ENCODE results near the gene AOC2. TPM values are rescaled to one million over a fixed set of nuclear protein-coding genes. Genes with fewer than 3 reads are reported as not detected.

Gene AOC2
- polyA plus RNA-seq, 1 donor (not counting 4 experiments of a cell fraction or from before 2014, with no cell fraction given) = 0.94 TPM

GRCh38 chr17:42827472-42827871, 16.9 kb upstream of the AOC2 start:
- H2AFZ ChIP-seq (ENCODE audit: control insufficient read depth, low read length) = no peak overlapping the region
- no peaks in the 10 kb centered on the region for H3K9me1 ChIP-seq (ENCODE audit: control insufficient read depth, extremely low read depth, insufficient read depth, low read length)
- dilution Hi-C loops (cut with MboI; ENCODE audit: extremely low pct_ligation_motif_present, low sequenced_read_pairs) = loop anchor here (25.0 kb wide), 1 partner anchor 110 kb away; no protein-coding TSS in a partner anchor
- DNase-seq (ENCODE audit: low read depth, low spot score) = no peak
- H3K36me3 ChIP-seq (ENCODE audit: control insufficient read depth in 2 of 2, extremely low read depth in 1 of 2, insufficient read depth in 2 of 2, low read length in 2 of 2) = no peaks in the 10 kb centered on the region
- peaks cover 15% of the 10 kb centered on the region for H3K79me2 ChIP-seq (ENCODE audit: control insufficient read depth, insufficient read depth, low read length)
- no peak overlapping the region for H3K9ac ChIP-seq (ENCODE audit: control insufficient read depth, extremely low read depth, insufficient read depth, low read length)
- no peak for FAIRE-seq
- H4K20me1 ChIP-seq (ENCODE audit: control insufficient read depth, extremely low read depth, insufficient read depth, low read length) = no peaks in the 10 kb centered on the region
- no peak overlapping the region for H3K4me2 ChIP-seq (ENCODE audit: control insufficient read depth, extremely low read depth, insufficient read depth, low read depth, low read length)
- H3K9me3 ChIP-seq (ENCODE audit: control insufficient read depth, low read depth, low read length) = no peaks in the 10 kb centered on the region
- H3K4me1 ChIP-seq (ENCODE audit: control insufficient read depth, extremely low read depth, insufficient read depth, low read length) = peaks cover 12% of the 10 kb centered on the region
- TF ChIP-seq EZH2 (IDR thresholded peaks at IDR 0.05; ENCODE audit: low read length) = no peak
- TF ChIP-seq, protein P1, sequence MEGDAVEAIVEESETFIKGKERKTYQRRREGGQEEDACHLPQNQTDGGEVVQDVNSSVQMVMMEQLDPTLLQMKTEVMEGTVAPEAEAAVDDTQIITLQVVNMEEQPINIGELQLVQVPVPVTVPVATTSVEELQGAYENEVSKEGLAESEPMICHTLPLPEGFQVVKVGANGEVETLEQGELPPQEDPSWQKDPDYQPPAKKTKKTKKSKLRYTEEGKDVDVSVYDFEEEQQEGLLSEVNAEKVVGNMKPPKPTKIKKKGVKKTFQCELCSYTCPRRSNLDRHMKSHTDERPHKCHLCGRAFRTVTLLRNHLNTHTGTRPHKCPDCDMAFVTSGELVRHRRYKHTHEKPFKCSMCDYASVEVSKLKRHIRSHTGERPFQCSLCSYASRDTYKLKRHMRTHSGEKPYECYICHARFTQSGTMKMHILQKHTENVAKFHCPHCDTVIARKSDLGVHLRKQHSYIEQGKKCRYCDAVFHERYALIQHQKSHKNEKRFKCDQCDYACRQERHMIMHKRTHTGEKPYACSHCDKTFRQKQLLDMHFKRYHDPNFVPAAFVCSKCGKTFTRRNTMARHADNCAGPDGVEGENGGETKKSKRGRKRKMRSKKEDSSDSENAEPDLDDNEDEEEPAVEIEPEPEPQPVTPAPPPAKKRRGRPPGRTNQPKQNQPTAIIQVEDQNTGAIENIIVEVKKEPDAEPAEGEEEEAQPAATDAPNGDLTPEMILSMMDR (optimal IDR thresholded peaks at IDR 0.05 in 1 of 3, IDR thresholded peaks at IDR 0.05 in 1 of 3, conservative IDR thresholded peaks at IDR 0.05 in 1 of 3; ENCODE audit: extremely low read depth in 1 of 3, insufficient read depth in 2 of 3, low read length in 3 of 3) = no peak
- no peak overlapping the region for H3K27ac ChIP-seq (ENCODE audit: control insufficient read depth, insufficient read depth, low read length)
- H3K27me3 ChIP-seq (ENCODE audit: control insufficient read depth, extremely low read depth, insufficient read depth, low read length) = no peaks in the 10 kb centered on the region
- H3K4me3 ChIP-seq (ENCODE audit: control insufficient read depth in 2 of 3, extremely low read depth in 1 of 3, insufficient read depth in 2 of 3, low read depth in 1 of 3, low read length in 3 of 3) = no peak overlapping the region

GRCh38 chr17:42830971-42831370, 13.4 kb upstream of the AOC2 start:
- Histone ChIP-seq H4K20me1 (ENCODE audit: control insufficient read depth, extremely low read depth, insufficient read depth, low read length) (no peaks in the 10 kb centered on the region), H3K4me3 (ENCODE audit: control insufficient read depth in 2 of 3, extremely low read depth in 1 of 3, insufficient read depth in 2 of 3, low read depth in 1 of 3, low read length in 3 of 3) (no peak overlapping the region), H3K79me2 (ENCODE audit: control insufficient read depth, insufficient read depth, low read length) (peaks cover 29% of the 10 kb centered on the region), H3K4me1 (ENCODE audit: control insufficient read depth, extremely low read depth, insufficient read depth, low read length) (peaks cover 19% of the 10 kb centered on the region), H3K9ac (ENCODE audit: control insufficient read depth, extremely low read depth, insufficient read depth, low read length) (no peak overlapping the region), H3K36me3 (ENCODE audit: control insufficient read depth in 2 of 2, extremely low read depth in 1 of 2, insufficient read depth in 2 of 2, low read length in 2 of 2) (peaks cover 3 to 8% of the 10 kb centered on the region in 2 experiments), H3K27ac (ENCODE audit: control insufficient read depth, insufficient read depth, low read length) (no peak overlapping the region), H3K9me3 (ENCODE audit: control insufficient read depth, low read depth, low read length) (no peaks in the 10 kb centered on the region), H2AFZ (ENCODE audit: control insufficient read depth, low read length) (no peak overlapping the region), H3K9me1 (ENCODE audit: control insufficient read depth, extremely low read depth, insufficient read depth, low read length) (no peaks in the 10 kb centered on the region), H3K4me2 (ENCODE audit: control insufficient read depth, extremely low read depth, insufficient read depth, low read depth, low read length) (no peak overlapping the region), H3K27me3 (ENCODE audit: control insufficient read depth, extremely low read depth, insufficient read depth, low read length) (no peaks in the 10 kb centered on the region)
- dilution Hi-C loops (cut with MboI; ENCODE audit: extremely low pct_ligation_motif_present, low sequenced_read_pairs) = loop anchor here (25.0 kb wide), 1 partner anchor 106 kb away; no protein-coding TSS in a partner anchor
- TF ChIP-seq EZH2 (IDR thresholded peaks at IDR 0.05; ENCODE audit: low read length) = no peak
- TF ChIP-seq, protein P1 (optimal IDR thresholded peaks at IDR 0.05 in 1 of 3, IDR thresholded peaks at IDR 0.05 in 1 of 3, conservative IDR thresholded peaks at IDR 0.05 in 1 of 3; ENCODE audit: extremely low read depth in 1 of 3, insufficient read depth in 2 of 3, low read length in 3 of 3) = no peak
- FAIRE-seq = no peak
- no peak for DNase-seq (ENCODE audit: low read depth, low spot score)
